Memory B cell (primary cell): ENCODE measurements around the gene CFDP1.

Source experiments
- ATAC-seq: fragments of 150-1000 bp; cut with Tn5 transposase; 2 replicates; pipeline ENCODE4 v1.10.0; 2021; ENCODE audit warnings: low read depth, mild to moderate bottlenecking, moderate library complexity
- DNase-seq, 2 donors: peaks; one replicate each; pipeline ENCODE4 v3.0.0; 2022; ENCODE audit warnings: low spot score in 2 of 2
- H3K27ac Mint-ChIP-seq: one replicate; pipeline ENCODE4 v1.8.0; 2022; ENCODE audit warnings: mild to moderate bottlenecking, moderate library complexity, mixed read lengths
- H3K27me3 Mint-ChIP-seq: one replicate; pipeline ENCODE4 v1.8.0; 2022; ENCODE audit warnings: mixed read lengths
- H3K36me3 Mint-ChIP-seq: one replicate; pipeline ENCODE4 v1.8.0; 2022; ENCODE audit warnings: mild to moderate bottlenecking, mixed read lengths
- H3K4me1 Mint-ChIP-seq: one replicate; pipeline ENCODE4 v1.8.0; 2022; ENCODE audit warnings: mixed read lengths
- H3K4me3 Mint-ChIP-seq: one replicate; pipeline ENCODE4 v1.8.0; 2022; ENCODE audit warnings: mild to moderate bottlenecking, moderate library complexity, mixed read lengths
- H3K9me3 Mint-ChIP-seq: one replicate; pipeline ENCODE4 v1.8.0; 2022; ENCODE audit warnings: mixed read lengths

CFDP1 gene

DNA sequence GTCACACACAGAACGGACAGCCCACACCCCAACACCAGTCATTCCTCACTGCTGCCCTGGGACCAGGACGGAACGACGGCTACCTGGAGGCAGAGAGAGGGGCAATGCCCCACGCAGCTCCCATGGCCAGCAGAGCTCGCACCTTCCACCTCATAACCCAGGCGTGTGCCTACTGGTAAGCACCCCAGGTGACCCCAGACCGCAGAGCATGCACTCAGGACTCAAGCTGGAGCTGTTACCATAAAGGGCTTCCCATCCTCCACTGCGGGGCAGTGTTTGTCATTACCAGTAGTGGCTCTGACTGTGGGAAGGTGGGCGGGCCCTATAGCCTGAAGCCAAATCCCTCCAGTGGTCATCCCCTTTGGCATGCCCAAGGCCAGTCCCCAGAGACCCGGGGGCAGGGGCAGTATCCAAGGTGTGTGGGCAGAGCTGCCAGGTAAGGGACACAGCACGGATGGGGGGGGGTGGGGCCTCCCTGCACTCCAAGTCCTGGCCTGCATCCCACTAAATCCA is 177.2 kb downstream of the CFDP1 start:
- Mint-ChIP-seq H3K27ac (no peak overlapping the region), H3K9me3 (no peaks in the 10 kb centered on the region), H3K4me1 (peaks cover 4% of the 10 kb centered on the region), H3K36me3 (no peaks in the 10 kb centered on the region), H3K27me3 (peaks cover 26% of the 10 kb centered on the region), H3K4me3 (no peak overlapping the region)
- DNase-seq (no peak), ATAC-seq (no peak)

GRCh38 chr16:75254359-75254837 is 178.9 kb downstream of the CFDP1 start:
- Mint-ChIP-seq H3K4me3 (no peak overlapping the region), H3K27ac (no peak overlapping the region), H3K9me3 (no peaks in the 10 kb centered on the region), H3K27me3 (peaks cover 26% of the 10 kb centered on the region), H3K4me1 (peaks cover 7% of the 10 kb centered on the region), H3K36me3 (no peaks in the 10 kb centered on the region)
- DNase-seq = no peak
- no peak for ATAC-seq

GRCh38 chr16:75252946-75253911 is 180.1 kb downstream of the CFDP1 start:
- ATAC-seq = no peak
- no peak for DNase-seq
- Mint-ChIP-seq H3K9me3 (no peaks in the 10 kb centered on the region), H3K36me3 (no peaks in the 10 kb centered on the region), H3K4me3 (no peak overlapping the region), H3K27ac (no peak overlapping the region), H3K4me1 (peaks cover 7% of the 10 kb centered on the region), H3K27me3 (peaks cover 26% of the 10 kb centered on the region)

GRCh38 chr16:75252049-75252864 is 181.0 kb downstream of the CFDP1 start:
- Mint-ChIP-seq H3K27me3 (peaks cover 28% of the 10 kb centered on the region), H3K4me3 (peak overlapping the region; percentile 85), H3K9me3 (no peaks in the 10 kb centered on the region), H3K36me3 (no peaks in the 10 kb centered on the region), H3K27ac (no peak overlapping the region), H3K4me1 (peaks cover 9% of the 10 kb centered on the region)
- ATAC-seq = no peak
- DNase-seq = no peak

DNA sequence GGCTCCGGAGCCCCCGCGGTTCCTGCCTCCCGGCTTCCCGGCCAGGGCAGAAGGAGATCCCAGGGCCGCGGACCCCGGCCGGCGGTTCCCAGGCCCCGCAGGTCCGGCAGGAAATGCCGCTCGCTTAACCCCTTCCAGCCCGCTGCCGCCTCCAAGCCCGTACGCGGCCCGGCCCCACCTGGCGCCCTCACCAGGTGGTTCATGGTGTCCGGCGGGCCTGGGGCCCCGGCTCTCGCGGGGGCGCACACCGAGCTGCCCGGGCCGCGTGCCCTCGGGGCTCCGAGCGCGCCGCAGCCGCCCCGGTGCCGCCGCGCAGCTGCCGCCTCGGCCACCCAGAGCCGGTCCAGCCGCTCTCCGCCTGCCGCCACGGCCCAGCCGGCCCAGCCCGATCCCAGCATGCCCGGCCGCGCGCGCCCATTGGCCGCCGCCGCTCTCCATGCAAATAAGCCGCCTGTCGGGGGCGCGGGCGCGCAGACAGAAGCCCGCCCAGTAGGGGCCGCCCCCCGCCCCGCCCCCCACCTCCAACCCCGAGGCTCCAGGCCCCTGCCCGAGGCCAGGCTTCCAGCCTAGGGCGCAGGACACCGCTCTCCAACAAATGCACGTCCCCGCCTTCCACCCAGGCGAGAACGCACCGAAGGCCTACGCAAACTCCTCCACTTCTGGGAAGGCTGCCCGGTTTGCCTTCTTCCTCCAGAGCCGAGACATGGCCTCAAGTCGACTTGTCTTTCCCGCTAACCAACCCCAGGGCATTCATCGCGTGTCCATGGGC is 181.8 kb downstream of the CFDP1 start, which contains the start of gene BCAR1:
TSS of gene BCAR1 (minus strand) at position 345 of the 769 bp plus-strand sequence. CDS start at position 203, 142 bp downstream.
- peak; percentile 34 for ATAC-seq

GRCh38 chr16:75250809-75251279 is 182.5 kb downstream of the CFDP1 start:
- DNase-seq (no peak), ATAC-seq (peak; percentile 19)
- Mint-ChIP-seq H3K4me1 (peaks cover 9% of the 10 kb centered on the region), H3K9me3 (no peaks in the 10 kb centered on the region), H3K4me3 (peak overlapping the region; percentile 41), H3K27ac (no peak overlapping the region), H3K36me3 (no peaks in the 10 kb centered on the region), H3K27me3 (peaks cover 35% of the 10 kb centered on the region)

More for the DNA sequence above, 181.8 kb downstream of the CFDP1 start, which contains the start of gene BCAR1:
- Mint-ChIP-seq H3K36me3 (no peaks in the 10 kb centered on the region), H3K27ac (no peak within 1 kb of the TSS), H3K27me3 (peaks cover 30% of the 10 kb centered on the region), H3K9me3 (no peaks in the 10 kb centered on the region), H3K4me1 (peaks cover 9% of the 10 kb centered on the region), H3K4me3 (peak within 1 kb of the TSS; percentile 85)
- no peak for DNase-seq

DNA sequence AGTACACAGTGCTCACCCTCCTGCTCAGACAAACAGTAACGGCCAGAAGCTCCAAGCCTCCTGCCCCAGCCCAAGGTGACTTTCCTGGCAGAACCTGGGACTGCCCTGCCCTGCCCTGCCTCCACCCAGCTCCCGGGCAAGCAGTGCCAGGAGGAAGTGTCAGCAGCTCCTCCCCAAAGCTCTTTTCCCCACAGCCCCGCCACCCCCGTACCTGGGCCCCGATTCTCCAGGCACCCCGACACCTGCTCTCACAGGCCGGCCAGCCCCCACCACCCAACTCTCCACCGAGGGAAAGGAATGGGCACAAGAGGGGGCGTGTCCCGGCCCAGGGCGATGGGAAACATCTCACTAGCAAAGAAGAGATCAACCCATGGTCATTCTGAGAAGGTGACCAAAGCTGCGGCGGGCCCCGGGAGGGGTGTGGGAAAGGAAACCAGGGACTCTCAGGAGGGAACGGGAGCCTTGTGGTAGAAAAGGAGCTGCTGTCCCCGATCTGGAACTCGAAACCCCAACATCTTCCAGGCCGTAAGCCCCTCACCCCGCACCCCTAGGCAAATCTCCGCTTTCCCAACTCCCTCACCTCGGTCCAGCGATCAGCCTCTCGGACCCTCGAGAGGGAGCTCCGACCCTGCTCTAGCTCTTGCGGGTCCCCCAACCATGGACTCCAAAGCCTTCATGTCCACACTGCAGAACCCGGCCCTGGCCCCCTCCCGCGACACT is 183.1 kb downstream of the CFDP1 start:
- Mint-ChIP-seq H3K27ac (no peak overlapping the region), H3K27me3 (peaks cover 36% of the 10 kb centered on the region), H3K4me3 (peak overlapping the region; percentile 41), H3K4me1 (peaks cover 9% of the 10 kb centered on the region), H3K36me3 (no peaks in the 10 kb centered on the region), H3K9me3 (no peaks in the 10 kb centered on the region)
- ATAC-seq (peak; percentile 8), DNase-seq (no peak)

DNA sequence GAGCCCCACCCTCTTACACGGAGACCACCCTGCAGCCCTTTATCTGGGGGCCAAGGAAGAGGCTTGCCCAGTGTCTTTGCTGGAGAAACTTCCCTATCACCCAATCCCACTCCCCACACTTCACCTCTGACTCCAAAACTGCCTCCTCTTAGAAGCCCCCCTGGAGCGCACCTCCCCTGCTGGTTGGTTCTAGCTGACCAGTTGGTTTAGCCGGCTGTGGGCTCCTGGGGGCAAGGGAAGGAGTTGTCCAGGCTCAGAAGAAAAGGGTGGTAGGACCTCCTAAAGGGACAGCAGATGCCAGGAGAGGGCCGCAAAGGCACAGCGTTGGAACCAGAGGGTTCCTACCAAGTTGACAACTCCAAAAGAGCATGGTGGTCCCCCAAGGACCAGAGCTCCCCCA is 183.9 kb downstream of the CFDP1 start:
- Mint-ChIP-seq H3K36me3 (no peaks in the 10 kb centered on the region), H3K4me1 (peaks cover 14% of the 10 kb centered on the region), H3K27ac (no peak overlapping the region), H3K27me3 (peaks cover 36% of the 10 kb centered on the region), H3K4me3 (no peak overlapping the region), H3K9me3 (no peaks in the 10 kb centered on the region)
- DNase-seq = no peak
- ATAC-seq = no peak

- H3K36me3 Mint-ChIP-seq = no peaks in the 10 kb centered on the region
- H3K4me1 Mint-ChIP-seq = peaks cover 19% of the 10 kb centered on the region
- H3K27ac Mint-ChIP-seq = no peak overlapping the region
- H3K9me3 Mint-ChIP-seq = no peaks in the 10 kb centered on the region
- ATAC-seq (no peak), DNase-seq (no peak)
- H3K27me3 Mint-ChIP-seq = peaks cover 37% of the 10 kb centered on the region
- H3K4me3 Mint-ChIP-seq = no peak overlapping the region
These were observed 184.5 kb downstream of the CFDP1 start for GRCh38 chr16:75248536-75249380.

DNA sequence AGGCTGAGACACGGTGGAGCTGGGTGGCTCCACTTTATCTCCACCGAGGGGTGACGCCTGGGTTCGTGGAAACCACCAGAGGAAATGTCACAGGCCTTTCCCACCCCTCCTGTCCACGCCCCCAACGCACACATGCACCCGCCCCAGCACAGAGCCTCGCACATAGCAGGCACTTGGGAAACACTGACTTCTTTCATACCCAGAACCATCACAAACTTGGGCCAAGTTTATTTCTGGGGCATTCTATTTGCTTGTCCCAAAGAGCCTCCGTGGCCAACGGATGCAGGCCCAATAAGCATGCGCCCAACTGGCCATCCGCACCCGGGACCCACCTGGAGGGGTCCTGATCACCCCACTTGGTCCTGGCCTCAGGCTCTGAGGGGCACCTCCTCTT is 185.2 kb downstream of the CFDP1 start:
- Mint-ChIP-seq H3K36me3 (no peaks in the 10 kb centered on the region), H3K27me3 (peaks cover 39% of the 10 kb centered on the region), H3K9me3 (no peaks in the 10 kb centered on the region), H3K27ac (no peak overlapping the region), H3K4me1 (peaks cover 19% of the 10 kb centered on the region), H3K4me3 (no peak overlapping the region)
- no peak for ATAC-seq
- DNase-seq = no peak

DNA sequence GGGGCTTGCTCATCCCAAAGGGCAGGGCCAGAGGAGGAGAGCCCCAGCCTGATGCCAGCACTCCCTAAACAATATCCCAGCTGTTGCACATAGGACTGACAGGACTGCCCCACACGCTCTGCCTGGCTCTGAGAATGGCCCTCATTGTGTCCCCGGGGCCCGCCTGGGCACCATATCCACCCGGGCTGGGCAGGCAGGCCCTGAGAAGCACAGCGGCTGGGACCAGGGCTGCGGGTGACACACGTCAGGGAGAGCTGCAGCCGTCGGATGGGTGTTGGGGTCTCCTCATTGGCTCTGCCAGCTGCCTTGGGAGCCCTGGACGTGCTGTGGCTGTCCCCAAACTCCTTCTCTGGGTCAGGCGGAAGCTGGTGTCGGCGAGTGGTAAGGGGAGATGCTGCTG is 186.1 kb downstream of the CFDP1 start:
- ATAC-seq = no peak
- Mint-ChIP-seq H3K4me3 (no peak overlapping the region), H3K9me3 (no peaks in the 10 kb centered on the region), H3K27ac (no peak overlapping the region), H3K4me1 (peaks cover 19% of the 10 kb centered on the region), H3K36me3 (no peaks in the 10 kb centered on the region), H3K27me3 (peaks cover 41% of the 10 kb centered on the region)
- no peak for DNase-seq

DNA sequence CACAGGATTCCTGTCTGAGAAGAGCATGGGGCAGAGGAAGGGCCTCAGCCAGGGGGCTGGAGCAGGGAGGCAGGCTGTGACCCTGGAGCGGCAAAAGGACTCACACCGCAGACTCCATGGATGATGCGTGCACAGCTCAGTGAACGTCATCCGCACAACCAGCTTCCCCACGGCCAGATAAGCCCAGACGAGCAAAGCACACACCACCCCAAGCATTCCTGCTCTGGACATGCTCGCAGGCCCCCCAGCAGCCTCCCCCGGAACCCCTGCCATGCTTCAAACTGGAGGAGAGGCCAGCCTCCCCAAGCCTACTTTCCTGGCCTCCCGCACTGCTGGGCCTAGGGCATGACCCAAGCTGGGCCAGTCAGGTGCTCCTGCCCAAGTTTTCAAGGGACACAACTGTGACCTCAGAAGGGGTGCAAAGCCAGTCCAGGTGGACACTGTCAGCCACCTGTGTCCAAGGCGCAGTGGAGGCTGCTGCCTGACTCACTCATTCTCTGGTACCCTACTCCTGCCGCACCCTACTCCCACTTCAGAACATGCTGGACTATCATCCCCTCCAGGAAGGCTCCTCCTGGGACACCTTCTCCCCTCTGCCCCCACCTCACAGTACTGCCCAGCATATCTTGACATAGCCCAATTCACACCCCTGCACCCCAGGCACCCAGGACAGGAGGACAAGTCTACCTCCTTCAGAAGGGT is 186.6 kb downstream of the CFDP1 start:
- no peak overlapping the region for H3K27ac Mint-ChIP-seq
- DNase-seq = no peak
- peaks cover 37% of the 10 kb centered on the region for H3K27me3 Mint-ChIP-seq

More for the DNA sequence above, 186.6 kb downstream of the CFDP1 start:
- Mint-ChIP-seq H3K9me3 (no peaks in the 10 kb centered on the region), H3K36me3 (no peaks in the 10 kb centered on the region), H3K4me3 (no peak overlapping the region), H3K4me1 (peaks cover 15% of the 10 kb centered on the region)
- ATAC-seq = no peak
